H9 (cell line): Measurements from ENCODE around the gene PSMD1. TPM values are rescaled to one million over a fixed set of nuclear protein-coding genes. Genes with fewer than 3 reads are reported as not detected.

Experiments used
- DNase-seq: peaks from one replicate; pipeline ENCODE4 v3.0.0-alpha.2; 2017
- H2AFZ ChIP-seq: one replicate; pipeline ENCODE4 v1.6.1; 2013; ENCODE audit warnings: mild to moderate bottlenecking, low read length, control low read depth, moderate library complexity
- H2AK5ac ChIP-seq: 2 replicates; pipeline ENCODE4 v1.6.1; 2013; ENCODE audit warnings: low read length, control low read depth, mixed read lengths; ENCODE audit not compliant: insufficient read length
- H2BK120ac ChIP-seq: one replicate; pipeline ENCODE4 v1.6.1; 2013; ENCODE audit warnings: low read depth, mild to moderate bottlenecking, low read length, control low read depth, inconsistent platforms; ENCODE audit not compliant: poor library complexity, severe bottlenecking
- H2BK12ac ChIP-seq: 2 replicates; pipeline ENCODE4 v1.6.1; 2013; ENCODE audit warnings: low read length, control low read depth, mixed read lengths, low read depth; ENCODE audit not compliant: insufficient read length
- H2BK15ac ChIP-seq: 2 replicates; pipeline ENCODE4 v1.6.1; 2013; ENCODE audit warnings: low read depth, low read length, control low read depth
- H2BK20ac ChIP-seq: one replicate; pipeline ENCODE4 v1.6.1; 2013; ENCODE audit warnings: low read depth, mild to moderate bottlenecking, low read length, control low read depth, inconsistent platforms; ENCODE audit not compliant: poor library complexity, severe bottlenecking
- H2BK5ac ChIP-seq: 2 replicates; pipeline ENCODE4 v1.6.1; 2013; ENCODE audit warnings: low read length, control low read depth, mixed read lengths; ENCODE audit not compliant: insufficient read length
- H3K14ac ChIP-seq: 2 replicates; pipeline ENCODE4 v1.6.1; 2013; ENCODE audit warnings: low read length, control low read depth; ENCODE audit not compliant: insufficient read depth
- H3K18ac ChIP-seq: 2 replicates; pipeline ENCODE4 v1.6.1; 2013; ENCODE audit warnings: low read depth, mild to moderate bottlenecking, mixed read lengths, low read length, control low read depth; ENCODE audit not compliant: insufficient read length
- H3K23ac ChIP-seq: 2 replicates; pipeline ENCODE4 v1.6.1; 2013; ENCODE audit warnings: low read length, control low read depth, mixed read lengths, low read depth; ENCODE audit not compliant: insufficient read length
- H3K23me2 ChIP-seq: 2 replicates; pipeline ENCODE4 v1.6.1; 2013; ENCODE audit warnings: low read depth, mild to moderate bottlenecking, mixed read lengths, low read length, control low read depth; ENCODE audit not compliant: insufficient read length, poor library complexity, severe bottlenecking
- H3K27ac ChIP-seq: 2 replicates; pipeline ENCODE4 v1.5.1; 2013; ENCODE audit warnings: low read length, control low read depth, mixed read lengths, low read depth; ENCODE audit not compliant: insufficient read length
- H3K27me3 ChIP-seq: 2 replicates; pipeline ENCODE4 v1.6.1; 2013; ENCODE audit warnings: low read length, control low read depth, inconsistent platforms; ENCODE audit not compliant: insufficient read depth
- H3K4ac ChIP-seq: 2 replicates; pipeline ENCODE4 v1.6.1; 2013; ENCODE audit warnings: low read depth, mild to moderate bottlenecking, control low read depth, inconsistent platforms, low read length, moderate library complexity
- H3K4me1 ChIP-seq: 2 replicates; pipeline ENCODE4 v1.6.1; 2013; ENCODE audit warnings: low read length, control low read depth, inconsistent platforms; ENCODE audit not compliant: insufficient read depth
- H3K4me2 ChIP-seq: 2 replicates; pipeline ENCODE4 v1.6.1; 2013; ENCODE audit warnings: low read length, control low read depth, mixed read lengths; ENCODE audit not compliant: insufficient read length, insufficient read depth
- H3K56ac ChIP-seq: 2 replicates; pipeline ENCODE4 v1.6.1; 2013; ENCODE audit warnings: low read depth, mild to moderate bottlenecking, mixed read lengths, low read length, control low read depth; ENCODE audit not compliant: insufficient read length
- H3K79me1 ChIP-seq: 2 replicates; pipeline ENCODE4 v1.6.1; 2013; ENCODE audit warnings: low read depth, mild to moderate bottlenecking, moderate library complexity, low read length, control low read depth, inconsistent platforms; ENCODE audit not compliant: insufficient read depth, poor library complexity, severe bottlenecking
- H3K79me2 ChIP-seq: 2 replicates; pipeline ENCODE4 v1.6.1; 2013; ENCODE audit warnings: low read length, control low read depth, inconsistent platforms; ENCODE audit not compliant: insufficient read depth
- H3K9ac ChIP-seq: 2 replicates; pipeline ENCODE4 v1.6.1; 2013; ENCODE audit warnings: low read length, control low read depth, mixed read lengths; ENCODE audit not compliant: insufficient read length; ENCODE audit errors: extremely low read depth
- H3K9me3 ChIP-seq: one replicate; pipeline ENCODE4 v1.6.1; 2013; ENCODE audit warnings: low read depth, low read length, inconsistent platforms; ENCODE audit not compliant: control insufficient read depth
- H3T11ph ChIP-seq: one replicate; pipeline ENCODE4 v1.6.1; 2013; ENCODE audit warnings: mild to moderate bottlenecking, low read length, control low read depth, inconsistent platforms
- H4K20me1 ChIP-seq: one replicate; pipeline ENCODE4 v1.6.1; 2013; ENCODE audit not compliant: control insufficient read depth, insufficient read length, insufficient read depth
- H4K5ac ChIP-seq: 2 replicates; pipeline ENCODE4 v1.6.1; 2013; ENCODE audit warnings: low read depth, mild to moderate bottlenecking, mixed read lengths, low read length, control low read depth; ENCODE audit not compliant: insufficient read length
- H4K8ac ChIP-seq: replicated peaks from 2 replicates; pipeline ENCODE4 v1.6.1; 2013; ENCODE audit warnings: low read length, control low read depth, mixed read lengths, low read depth; ENCODE audit not compliant: insufficient read length
- H4K91ac ChIP-seq: 2 replicates; pipeline ENCODE4 v1.6.1; 2013; ENCODE audit warnings: low read depth, mild to moderate bottlenecking, moderate library complexity, mixed read lengths, low read length, control low read depth; ENCODE audit not compliant: insufficient read length
- H3K27ac Mint-ChIP-seq, 3 experiments: 2 replicates in 2 of 3; 3 replicates in 1 of 3; pipeline ENCODE4 v1.8.0; 2020 to 2021; ENCODE audit warnings: mixed read lengths in 3 of 3, mild to moderate bottlenecking in 1 of 3, moderate library complexity in 1 of 3
- H3K27me3 Mint-ChIP-seq: 2 replicates; pipeline ENCODE4 v1.8.0; 2021; ENCODE audit warnings: low read depth, mild to moderate bottlenecking, moderate library complexity, mixed read lengths
- H3K36me3 Mint-ChIP-seq, 3 experiments: 2 replicates in 2 of 3; 3 replicates in 1 of 3; pipeline ENCODE4 v1.8.0; 2020 to 2021; ENCODE audit warnings: low read depth in 3 of 3, mixed read lengths in 3 of 3; ENCODE audit not compliant: insufficient read depth in 1 of 3
- H3K4me1 Mint-ChIP-seq, 2 experiments: 2 replicates each; pipeline ENCODE4 v1.8.0; 2020; ENCODE audit warnings: mixed read lengths in 2 of 2
- H3K4me3 Mint-ChIP-seq, 2 experiments: 2 replicates in 1 of 2; 3 replicates in 1 of 2; pipeline ENCODE4 v1.8.0; 2020 to 2021; ENCODE audit warnings: mild to moderate bottlenecking in 2 of 2, mixed read lengths in 2 of 2, moderate library complexity in 1 of 2
- H3K9me3 Mint-ChIP-seq, 2 experiments: 2 replicates in 1 of 2; 3 replicates in 1 of 2; pipeline ENCODE4 v1.8.0; 2020; ENCODE audit warnings: mild to moderate bottlenecking in 2 of 2, mixed read lengths in 2 of 2, moderate library complexity in 1 of 2
- CTCF ChIP-seq: fragments of 200-600 bp; sonication (generic); conservative IDR thresholded peaks from 3 replicates; pipeline ENCODE4 v1.8.0; 2021; ENCODE audit warnings: antibody characterized with exemption, mild to moderate bottlenecking
- WGBS: extraction: QIAGEN DNeasy Blood & Tissue Kit; methylation state at CpG from one replicate; pipeline ENCODE4 v1.1.7; 2013; ENCODE audit warnings: missing lambda C conversion rate, low lambda C conversion rate, mixed read lengths; ENCODE audit not compliant: insufficient read length; ENCODE audit errors: extremely low coverage; 5-methylcytosine and 5-hydroxymethylcytosine counted together
- total RNA-seq: library from RNA; stranded (reverse); gene quantifications from 2 replicates; pipeline ENCODE4 v1.2.1, GENCODE V29; 2021

The PSMD1 gene
- total RNA-seq, 1 experiment from 2014 or later: 166 TPM

- Histone ChIP-seq H3K79me2 (no peaks in the 10 kb centered on the region), H2AK5ac (no peak overlapping the region), H2AFZ (no peak overlapping the region), H3K27ac (no peak overlapping the region), H3K4ac (no peak overlapping the region), H4K20me1 (no peaks in the 10 kb centered on the region), H3T11ph (no peak overlapping the region), H3K14ac (peak overlapping the region; percentile 59; the same call in 1 of the 2 replicates), H2BK20ac (no peak overlapping the region), H4K8ac (no peak overlapping the region), H3K56ac (no peak overlapping the region), H3K4me2 (no peak overlapping the region), H2BK15ac (no peak overlapping the region), H2BK120ac (no peak overlapping the region), H3K9me3 (no peaks in the 10 kb centered on the region), H3K27me3 (no peaks in the 10 kb centered on the region), H3K79me1 (no peaks in the 10 kb centered on the region), H3K23me2 (no peaks in the 10 kb centered on the region), H4K91ac (no peak overlapping the region), H2BK5ac (no peak overlapping the region), H3K18ac (peak overlapping the region; percentile 74), H4K5ac (no peak overlapping the region), H3K4me1 (peaks cover 4% of the 10 kb centered on the region; the same call in 1 of the 2 replicates), H3K23ac (no peak overlapping the region), H2BK12ac (no peak overlapping the region), H3K9ac (no peak overlapping the region)
- H3K36me3 Mint-ChIP-seq: no peaks in the 10 kb centered on the region
- no peaks in the 10 kb centered on the region; the same call in none of the 2 replicates for H3K27me3 Mint-ChIP-seq
- TF ChIP-seq CTCF: no peak
- H3K27ac Mint-ChIP-seq: peak overlapping the region; percentile 63 to 97 (median 96); a peak in 5 of 7 replicates
- peak; percentile 65 for DNase-seq
- H3K4me3 Mint-ChIP-seq: peak overlapping the region in 1 of 2 experiments; percentile 44; a peak in 3 of 5 replicates
- H3K4me1 Mint-ChIP-seq: peaks cover 15 to 33% of the 10 kb centered on the region in 2 experiments
- no CpG with 5 or more reads among the region's 22 CpGs for WGBS
- no peaks in the 10 kb centered on the region for H3K9me3 Mint-ChIP-seq
These were observed 133.2 kb downstream of the PSMD1 start for GRCh38 chr2:231189571-231190495.
